SK-N-SH (cell line): ENCODE results near the gene PIR. TPM values are rescaled to one million over a fixed set of nuclear protein-coding genes. Genes with fewer than 3 reads are reported as not detected.

Experiments
- CTCF ChIA-PET: fragments of 300-600, 350-600 bp; formaldehyde crosslinking; extraction: SDS; loops from one replicate; lab custom pipeline; 2021; lab: Yijun Ruan, JAX
- POLR2A ChIA-PET: fragments of 350-600 bp; sonication (Branson Sonifier 250); formaldehyde crosslinking; extraction: SDS; loops from one replicate; lab custom pipeline; 2020; ENCODE audit warnings: antibody characterized with exemption, inconsistent platforms; lab: Yijun Ruan, JAX
- DNase-seq: peaks from one replicate; pipeline ENCODE4 v3.0.0; 2012
- H2AFZ ChIP-seq: fragments of 200-600 bp; sonication (generic); 2 replicates; pipeline ENCODE4 v1.8.1; 2016; ENCODE audit warnings: antibody characterized with exemption, mild to moderate bottlenecking, low read depth
- H3F3A ChIP-seq: fragments of 200-600 bp; sonication (generic); replicated peaks from 2 replicates; pipeline ENCODE3; 2016; ENCODE audit warnings: antibody characterized with exemption, mild to moderate bottlenecking; ENCODE audit not compliant: insufficient read depth
- H3K27ac ChIP-seq, 2 experiments: fragments of 200-500 bp in 1 of 2; fragments of 200-600 bp in 1 of 2; sonication (Bioruptor generic) in 1 of 2; sonication (generic), shearing (Covaris generic) in 1 of 2; 2 replicates each; pipeline versions ENCODE4 v1.5.1 to v1.6.1; 2014 to 2016; ENCODE audit warnings: low read depth in 2 of 2, inconsistent platforms in 1 of 2, low read length in 1 of 2, mild to moderate bottlenecking in 1 of 2, mixed read lengths in 1 of 2
- H3K27me3 ChIP-seq: fragments of 200-600 bp; sonication (generic), shearing (Covaris generic); 2 replicates; pipeline ENCODE4 v1.6.1; 2016; ENCODE audit warnings: mixed run types; ENCODE audit not compliant: insufficient read depth
- H3K36me3 ChIP-seq, 2 experiments: fragments of 200-500 bp in 1 of 2; fragments of 200-600 bp in 1 of 2; sonication (Bioruptor generic) in 1 of 2; sonication (generic) in 1 of 2; replicated peaks in 1 of 2; 2 replicates each; pipeline versions ENCODE3 to v1.5.1; 2014 to 2016; ENCODE audit warnings: low read length in 1 of 2, mild to moderate bottlenecking in 1 of 2; ENCODE audit not compliant: insufficient read depth in 2 of 2, control insufficient read depth in 1 of 2
- H3K4me1 ChIP-seq, 2 experiments: fragments of 200-500 bp in 1 of 2; fragments of 200-600 bp in 1 of 2; sonication (Bioruptor generic) in 1 of 2; sonication (generic), shearing (Covaris generic) in 1 of 2; 2 replicates each; pipeline versions ENCODE4 v1.5.1 to v1.6.1; 2014 to 2016; ENCODE audit warnings: low read depth in 1 of 2, low read length in 1 of 2, mixed run types in 1 of 2; ENCODE audit not compliant: insufficient read depth in 2 of 2, control insufficient read depth in 1 of 2
- H3K4me2 ChIP-seq: fragments of 200-600 bp; sonication (generic), shearing (Covaris generic); 2 replicates; pipeline ENCODE4 v1.6.1; 2017; ENCODE audit warnings: mixed run types
- H3K4me3 ChIP-seq, 2 experiments: fragments of 200-500 bp in 1 of 2; fragments of 200-600 bp in 1 of 2; sonication (Bioruptor generic) in 1 of 2; sonication (generic), shearing (Covaris generic) in 1 of 2; 2 replicates each; pipeline versions ENCODE4 v1.5.1 to v1.8.1; 2014 to 2016; ENCODE audit warnings: low read depth in 2 of 2, inconsistent platforms in 1 of 2, low read length in 1 of 2, mild to moderate bottlenecking in 1 of 2, mixed read lengths in 1 of 2, moderate library complexity in 1 of 2
- H3K79me2 ChIP-seq: fragments of 200-600 bp; sonication (generic); 2 replicates; pipeline ENCODE4 v1.8.1; 2017; ENCODE audit warnings: mild to moderate bottlenecking; ENCODE audit not compliant: insufficient read depth
- H3K9ac ChIP-seq: fragments of 200-600 bp; sonication (generic); 2 replicates; pipeline ENCODE4 v1.6.1; 2017; ENCODE audit warnings: mixed run types
- H3K9me2 ChIP-seq: fragments of 200-600 bp; sonication (generic); 2 replicates; pipeline ENCODE4 v1.6.1; 2017; ENCODE audit warnings: mixed run types
- H3K9me3 ChIP-seq: fragments of 200-600 bp; sonication (generic); 2 replicates; pipeline ENCODE4 v1.6.1; 2017; ENCODE audit warnings: mixed run types, mild to moderate bottlenecking, moderate library complexity
- H4K20me1 ChIP-seq: fragments of 200-600 bp; sonication (generic); 2 replicates; pipeline ENCODE4 v1.6.1; 2017; ENCODE audit warnings: mild to moderate bottlenecking, mixed run types; ENCODE audit not compliant: insufficient read depth
- EP300 ChIP-seq, 2 experiments: IDR thresholded peaks; 2 replicates each; pipeline versions ENCODE4 v1.4.0 to v1.6.1; 2012; ENCODE audit warnings: borderline replicate concordance in 1 of 2, low read depth in 1 of 2, low read length in 1 of 2
- EZH2phosphoT487 ChIP-seq: fragments of 200-600 bp; sonication (generic); IDR thresholded peaks from 2 replicates; pipeline ENCODE4 v1.6.1; 2017; ENCODE audit warnings: low read depth, mixed run types, mild to moderate bottlenecking, antibody characterized with exemption, moderate library complexity, borderline replicate concordance
- GATA2 ChIP-seq: sonication (generic); formaldehyde crosslinking; IDR thresholded peaks from 2 replicates; pipeline ENCODE4 v1.5.0; 2020; ENCODE audit warnings: mild to moderate bottlenecking, missing genetic modification reagents
- MEF2A ChIP-seq: IDR thresholded peaks from 2 replicates; pipeline ENCODE4 v1.4.0; 2012; ENCODE audit warnings: low read depth, borderline replicate concordance
- POLR2AphosphoS5 ChIP-seq: IDR thresholded peaks from 2 replicates; pipeline ENCODE4 v1.6.1; 2012; ENCODE audit warnings: low read depth, low read length
- RCOR1 ChIP-seq: fragments of 150-350 bp; IDR thresholded peaks from 2 replicates; pipeline ENCODE4 v1.6.1; 2017; ENCODE audit warnings: antibody characterized with exemption, low read length
- RXRA ChIP-seq: IDR thresholded peaks from 2 replicates; pipeline ENCODE4 v1.4.0; 2012; ENCODE audit warnings: low read depth, mild to moderate bottlenecking, borderline replicate concordance
- SMC3 ChIP-seq: IDR thresholded peaks from 2 replicates; pipeline ENCODE4 v1.6.1; 2012; ENCODE audit warnings: low read depth, low read length, improper control_type of control experiment
- TCF12 ChIP-seq: IDR thresholded peaks from 2 replicates; pipeline ENCODE4 v1.4.0; 2012
- WGBS: methylation state at CpG from one replicate; pipeline ENCODE4 v1.1.6; 2017; ENCODE audit warnings: low lambda C conversion rate; 5-methylcytosine and 5-hydroxymethylcytosine counted together
- polyA plus RNA-seq, 3 experiments: library from polyadenylated mRNA; depleted of rRNA; stranded (reverse); fragments of >200 nt; gene quantifications; 2 replicates each; pipeline ENCODE4 v1.2.3, GENCODE V29; 2012
- TF ChIP-seq, protein P1 (sequence below): fragments of 200-600 bp; sonication (generic); IDR thresholded peaks from 2 replicates; pipeline ENCODE4 v1.6.1; 2017; ENCODE audit warnings: antibody characterized with exemption, mild to moderate bottlenecking, moderate library complexity
- TF ChIP-seq, protein P2 (sequence below): IDR thresholded peaks from 2 replicates; pipeline ENCODE4 v1.4.0; 2012; ENCODE audit warnings: low read depth, borderline replicate concordance
- TF ChIP-seq, protein P3 (sequence below): fragments of 150-350 bp; IDR thresholded peaks from 2 replicates; pipeline ENCODE4 v1.6.1; 2016; ENCODE audit warnings: mild to moderate bottlenecking, low read depth, low read length
- TF ChIP-seq, protein P4 (sequence below): IDR thresholded peaks from 2 replicates; pipeline ENCODE4 v1.4.0; 2012; ENCODE audit warnings: low read depth, borderline replicate concordance
- TF ChIP-seq, protein P5 (sequence below): fragments of 150-350 bp; IDR thresholded peaks from 2 replicates; pipeline ENCODE4 v1.6.1; 2017; ENCODE audit warnings: antibody characterized with exemption, low read length, low read depth, borderline replicate concordance

PIR gene
- polyA plus RNA-seq, 1 of the 3 experiments (the other 2 are of a cell fraction) = 12.3 TPM

DNA sequence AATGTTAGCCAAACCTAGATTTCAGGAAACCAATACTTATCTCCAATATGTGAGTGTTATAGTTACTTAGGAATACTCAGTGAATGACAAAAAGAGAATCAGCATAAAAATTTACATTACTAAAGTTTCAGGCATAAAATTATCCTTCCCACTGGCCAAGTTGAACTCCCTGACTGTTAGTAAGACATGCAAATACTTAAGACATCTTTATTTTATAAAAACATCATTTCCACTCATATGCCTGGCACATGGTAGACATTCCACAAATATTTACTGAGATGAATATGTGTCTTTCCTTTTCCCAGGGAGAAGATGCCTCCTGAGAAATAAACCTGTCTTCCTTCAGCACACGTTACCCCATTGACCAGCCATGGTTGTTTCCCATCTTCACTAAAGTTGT is 116.2 kb downstream of the PIR start:
- DNase-seq = no peak
- TF ChIP-seq, protein P1, sequence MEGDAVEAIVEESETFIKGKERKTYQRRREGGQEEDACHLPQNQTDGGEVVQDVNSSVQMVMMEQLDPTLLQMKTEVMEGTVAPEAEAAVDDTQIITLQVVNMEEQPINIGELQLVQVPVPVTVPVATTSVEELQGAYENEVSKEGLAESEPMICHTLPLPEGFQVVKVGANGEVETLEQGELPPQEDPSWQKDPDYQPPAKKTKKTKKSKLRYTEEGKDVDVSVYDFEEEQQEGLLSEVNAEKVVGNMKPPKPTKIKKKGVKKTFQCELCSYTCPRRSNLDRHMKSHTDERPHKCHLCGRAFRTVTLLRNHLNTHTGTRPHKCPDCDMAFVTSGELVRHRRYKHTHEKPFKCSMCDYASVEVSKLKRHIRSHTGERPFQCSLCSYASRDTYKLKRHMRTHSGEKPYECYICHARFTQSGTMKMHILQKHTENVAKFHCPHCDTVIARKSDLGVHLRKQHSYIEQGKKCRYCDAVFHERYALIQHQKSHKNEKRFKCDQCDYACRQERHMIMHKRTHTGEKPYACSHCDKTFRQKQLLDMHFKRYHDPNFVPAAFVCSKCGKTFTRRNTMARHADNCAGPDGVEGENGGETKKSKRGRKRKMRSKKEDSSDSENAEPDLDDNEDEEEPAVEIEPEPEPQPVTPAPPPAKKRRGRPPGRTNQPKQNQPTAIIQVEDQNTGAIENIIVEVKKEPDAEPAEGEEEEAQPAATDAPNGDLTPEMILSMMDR = no peak
- TF ChIP-seq TCF12 (peak; percentile 85), EP300 (IDR thresholded peaks at IDR 0.05; ENCODE audit: borderline replicate concordance in 1 of 2, low read depth in 1 of 2, low read length in 1 of 2) (peak in 1 of 2 experiments; percentile 13; a peak in 1 of 4 replicates)
- peaks cover 3% of the 10 kb centered on the region for H3F3A ChIP-seq
- no peak overlapping the region for H3K4me2 ChIP-seq
- no peak overlapping the region for H3K9ac ChIP-seq
- no peaks in the 10 kb centered on the region for H3K79me2 ChIP-seq
- ChIA-PET POLR2A (no interaction called here), CTCF (no interaction called here)
- H4K20me1 ChIP-seq = no peaks in the 10 kb centered on the region
- H3K9me2 ChIP-seq = no peaks in the 10 kb centered on the region
- 50% methylated on average over 1 of the region's 1 CpG for WGBS
- peak overlapping the region in 1 of 2 experiments; percentile 47; a peak in 1 of 4 replicates for H3K27ac ChIP-seq
- H3K4me3 ChIP-seq = no peak overlapping the region
- no peaks in the 10 kb centered on the region for H3K9me3 ChIP-seq
- H3K27me3 ChIP-seq = no peaks in the 10 kb centered on the region
- no peaks in the 10 kb centered on the region for H3K36me3 ChIP-seq
- H2AFZ ChIP-seq = no peak overlapping the region
- peaks cover 0 to 4% of the 10 kb centered on the region in 2 experiments; a peak in 2 of 4 replicates for H3K4me1 ChIP-seq

DNA sequence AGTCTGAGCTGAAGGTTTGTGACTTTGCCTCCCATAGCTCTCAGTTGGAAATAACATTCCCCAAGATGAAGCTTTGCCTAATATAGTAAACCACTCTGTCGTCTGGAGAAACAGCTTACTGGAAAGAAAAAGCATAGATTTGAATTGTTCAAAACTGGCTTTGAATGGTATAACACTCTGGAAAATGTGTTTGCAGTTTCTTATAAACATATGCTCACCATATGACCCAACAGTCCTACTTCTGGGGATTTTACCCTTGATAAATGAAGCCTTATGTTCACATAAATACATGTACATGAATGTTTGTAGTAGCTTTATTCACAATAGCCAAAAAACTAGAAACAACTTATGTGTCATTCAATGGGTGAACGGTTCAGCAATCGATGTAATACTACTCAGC is 119.2 kb downstream of the PIR start:
- Histone ChIP-seq H3K27ac (peak overlapping the region in 1 of 2 experiments; percentile 55; a peak in 2 of 4 replicates), H2AFZ (no peak overlapping the region), H4K20me1 (no peaks in the 10 kb centered on the region), H3K4me2 (no peak overlapping the region), H3K9me2 (no peaks in the 10 kb centered on the region), H3K9ac (no peak overlapping the region), H3K79me2 (no peaks in the 10 kb centered on the region), H3K4me1 (peaks cover 0 to 4% of the 10 kb centered on the region in 2 experiments; a peak in 2 of 4 replicates), H3F3A (peaks cover 3% of the 10 kb centered on the region), H3K4me3 (no peak overlapping the region), H3K36me3 (no peaks in the 10 kb centered on the region), H3K9me3 (no peaks in the 10 kb centered on the region), H3K27me3 (no peaks in the 10 kb centered on the region)
- ChIA-PET POLR2A (no interaction called here), CTCF (interaction anchor here (1.4 kb wide), 2 partner anchors 12 to 18 kb away, joined by 3 to 4 read pairs; no protein-coding TSS in a partner anchor)
- WGBS = 20% methylated on average over 3 of the region's 3 CpGs
- DNase-seq = no peak
- TF ChIP-seq POLR2AphosphoS5 = no peak
- TF ChIP-seq, protein P1 = no peak
- TF ChIP-seq SMC3 = no peak
- no peak for TF ChIP-seq EP300 (IDR thresholded peaks at IDR 0.05; ENCODE audit: borderline replicate concordance in 1 of 2, low read depth in 1 of 2, low read length in 1 of 2)
- TF ChIP-seq GATA2 (CRISPR knock-in tag) = no peak
- TF ChIP-seq RCOR1 = no peak
- no peak for TF ChIP-seq MEF2A
- TF ChIP-seq, protein P2, sequence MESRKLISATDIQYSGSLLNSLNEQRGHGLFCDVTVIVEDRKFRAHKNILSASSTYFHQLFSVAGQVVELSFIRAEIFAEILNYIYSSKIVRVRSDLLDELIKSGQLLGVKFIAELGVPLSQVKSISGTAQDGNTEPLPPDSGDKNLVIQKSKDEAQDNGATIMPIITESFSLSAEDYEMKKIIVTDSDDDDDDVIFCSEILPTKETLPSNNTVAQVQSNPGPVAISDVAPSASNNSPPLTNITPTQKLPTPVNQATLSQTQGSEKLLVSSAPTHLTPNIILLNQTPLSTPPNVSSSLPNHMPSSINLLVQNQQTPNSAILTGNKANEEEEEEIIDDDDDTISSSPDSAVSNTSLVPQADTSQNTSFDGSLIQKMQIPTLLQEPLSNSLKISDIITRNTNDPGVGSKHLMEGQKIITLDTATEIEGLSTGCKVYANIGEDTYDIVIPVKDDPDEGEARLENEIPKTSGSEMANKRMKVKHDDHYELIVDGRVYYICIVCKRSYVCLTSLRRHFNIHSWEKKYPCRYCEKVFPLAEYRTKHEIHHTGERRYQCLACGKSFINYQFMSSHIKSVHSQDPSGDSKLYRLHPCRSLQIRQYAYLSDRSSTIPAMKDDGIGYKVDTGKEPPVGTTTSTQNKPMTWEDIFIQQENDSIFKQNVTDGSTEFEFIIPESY = no peak
- TF ChIP-seq, protein P3, sequence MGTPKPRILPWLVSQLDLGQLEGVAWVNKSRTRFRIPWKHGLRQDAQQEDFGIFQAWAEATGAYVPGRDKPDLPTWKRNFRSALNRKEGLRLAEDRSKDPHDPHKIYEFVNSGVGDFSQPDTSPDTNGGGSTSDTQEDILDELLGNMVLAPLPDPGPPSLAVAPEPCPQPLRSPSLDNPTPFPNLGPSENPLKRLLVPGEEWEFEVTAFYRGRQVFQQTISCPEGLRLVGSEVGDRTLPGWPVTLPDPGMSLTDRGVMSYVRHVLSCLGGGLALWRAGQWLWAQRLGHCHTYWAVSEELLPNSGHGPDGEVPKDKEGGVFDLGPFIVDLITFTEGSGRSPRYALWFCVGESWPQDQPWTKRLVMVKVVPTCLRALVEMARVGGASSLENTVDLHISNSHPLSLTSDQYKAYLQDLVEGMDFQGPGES = no peak
- TF ChIP-seq, protein P4, sequence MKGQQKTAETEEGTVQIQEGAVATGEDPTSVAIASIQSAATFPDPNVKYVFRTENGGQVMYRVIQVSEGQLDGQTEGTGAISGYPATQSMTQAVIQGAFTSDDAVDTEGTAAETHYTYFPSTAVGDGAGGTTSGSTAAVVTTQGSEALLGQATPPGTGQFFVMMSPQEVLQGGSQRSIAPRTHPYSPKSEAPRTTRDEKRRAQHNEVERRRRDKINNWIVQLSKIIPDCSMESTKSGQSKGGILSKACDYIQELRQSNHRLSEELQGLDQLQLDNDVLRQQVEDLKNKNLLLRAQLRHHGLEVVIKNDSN = no peak
- no peak for TF ChIP-seq RXRA
- no peak for TF ChIP-seq EZH2phosphoT487
- TF ChIP-seq, protein P5, sequence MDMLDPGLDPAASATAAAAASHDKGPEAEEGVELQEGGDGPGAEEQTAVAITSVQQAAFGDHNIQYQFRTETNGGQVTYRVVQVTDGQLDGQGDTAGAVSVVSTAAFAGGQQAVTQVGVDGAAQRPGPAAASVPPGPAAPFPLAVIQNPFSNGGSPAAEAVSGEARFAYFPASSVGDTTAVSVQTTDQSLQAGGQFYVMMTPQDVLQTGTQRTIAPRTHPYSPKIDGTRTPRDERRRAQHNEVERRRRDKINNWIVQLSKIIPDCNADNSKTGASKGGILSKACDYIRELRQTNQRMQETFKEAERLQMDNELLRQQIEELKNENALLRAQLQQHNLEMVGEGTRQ = no peak
